GM12872 (cell line): ENCODE results near the gene CEP126.

Source experiments
- TF ChIP-seq, protein P1 (sequence below): IDR thresholded peaks from 3 replicates; pipeline ENCODE4 v1.5.1; 2011; ENCODE audit warnings: low read depth, mild to moderate bottlenecking, low read length, moderate library complexity; ENCODE audit not compliant: insufficient read depth

CEP126 gene

DNA sequence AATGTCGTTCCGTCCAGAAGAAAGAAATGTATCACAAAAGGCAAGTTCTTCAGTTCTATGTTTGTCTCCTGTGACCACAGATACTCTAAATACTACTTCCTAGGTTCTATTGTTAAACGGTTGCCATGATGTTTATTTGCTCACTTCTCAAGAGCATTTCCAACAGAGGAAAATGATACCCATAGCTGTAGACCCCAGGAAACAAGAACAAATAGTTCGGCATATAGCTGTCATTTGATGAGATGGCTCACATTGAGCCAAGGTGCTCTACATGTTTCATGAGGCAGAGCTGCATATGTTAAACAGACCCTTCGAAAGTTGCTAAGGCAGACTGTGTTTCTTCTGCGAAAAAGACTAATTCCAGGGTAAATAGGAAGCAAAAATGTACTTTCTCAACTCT, 16.9 kb downstream of the CEP126 start:
- TF ChIP-seq, protein P1, sequence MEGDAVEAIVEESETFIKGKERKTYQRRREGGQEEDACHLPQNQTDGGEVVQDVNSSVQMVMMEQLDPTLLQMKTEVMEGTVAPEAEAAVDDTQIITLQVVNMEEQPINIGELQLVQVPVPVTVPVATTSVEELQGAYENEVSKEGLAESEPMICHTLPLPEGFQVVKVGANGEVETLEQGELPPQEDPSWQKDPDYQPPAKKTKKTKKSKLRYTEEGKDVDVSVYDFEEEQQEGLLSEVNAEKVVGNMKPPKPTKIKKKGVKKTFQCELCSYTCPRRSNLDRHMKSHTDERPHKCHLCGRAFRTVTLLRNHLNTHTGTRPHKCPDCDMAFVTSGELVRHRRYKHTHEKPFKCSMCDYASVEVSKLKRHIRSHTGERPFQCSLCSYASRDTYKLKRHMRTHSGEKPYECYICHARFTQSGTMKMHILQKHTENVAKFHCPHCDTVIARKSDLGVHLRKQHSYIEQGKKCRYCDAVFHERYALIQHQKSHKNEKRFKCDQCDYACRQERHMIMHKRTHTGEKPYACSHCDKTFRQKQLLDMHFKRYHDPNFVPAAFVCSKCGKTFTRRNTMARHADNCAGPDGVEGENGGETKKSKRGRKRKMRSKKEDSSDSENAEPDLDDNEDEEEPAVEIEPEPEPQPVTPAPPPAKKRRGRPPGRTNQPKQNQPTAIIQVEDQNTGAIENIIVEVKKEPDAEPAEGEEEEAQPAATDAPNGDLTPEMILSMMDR, result no peak

DNA sequence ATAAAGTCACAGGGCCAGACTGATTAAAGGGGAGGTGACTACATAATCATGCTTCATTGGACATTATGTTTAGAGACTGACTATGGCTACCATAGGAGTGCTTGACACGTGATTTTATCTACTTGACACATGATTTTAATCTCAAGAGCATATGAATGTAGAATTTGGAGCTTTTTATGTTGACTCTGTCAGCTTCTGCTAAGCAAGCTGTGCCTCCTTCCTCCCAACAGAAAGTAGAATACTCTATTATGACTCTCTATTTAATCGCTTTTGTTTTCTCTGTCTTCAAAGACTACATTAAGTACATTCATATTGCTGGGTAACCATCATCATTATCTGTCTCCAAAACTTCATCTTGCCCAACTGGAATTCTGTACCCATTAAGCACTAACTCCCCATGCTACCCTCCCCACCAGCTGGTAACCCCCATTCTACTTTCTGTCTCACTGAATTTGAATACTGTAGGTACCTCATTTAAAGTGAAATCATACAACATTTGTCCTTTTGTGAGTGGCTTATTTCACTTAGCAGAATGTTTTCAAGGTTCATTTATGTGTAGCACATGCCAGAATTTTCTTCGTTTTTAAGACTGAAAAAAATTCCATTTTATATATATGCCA, 26.2 kb downstream of the CEP126 start:
- TF ChIP-seq, protein P1, result no peak

DNA sequence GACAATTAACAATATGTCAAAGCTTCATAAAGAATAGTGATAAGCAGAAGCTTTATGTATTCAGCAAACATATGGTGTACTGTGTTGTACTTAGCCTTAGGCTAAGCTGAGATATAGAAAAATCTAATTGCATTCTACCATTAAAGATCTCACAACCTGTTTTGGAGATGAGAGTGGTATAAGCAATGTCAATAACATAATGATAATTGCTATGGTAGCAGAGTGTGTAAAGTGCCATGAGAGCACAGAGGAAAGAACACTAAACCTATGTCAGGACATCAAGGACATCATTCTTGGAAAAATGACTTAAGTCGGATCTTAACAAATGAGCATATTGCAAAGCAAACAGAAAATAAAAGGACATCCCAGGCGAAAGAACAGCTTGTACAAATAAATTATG, 30.1 kb downstream of the CEP126 start:
- TF ChIP-seq, protein P1, result no peak

DNA sequence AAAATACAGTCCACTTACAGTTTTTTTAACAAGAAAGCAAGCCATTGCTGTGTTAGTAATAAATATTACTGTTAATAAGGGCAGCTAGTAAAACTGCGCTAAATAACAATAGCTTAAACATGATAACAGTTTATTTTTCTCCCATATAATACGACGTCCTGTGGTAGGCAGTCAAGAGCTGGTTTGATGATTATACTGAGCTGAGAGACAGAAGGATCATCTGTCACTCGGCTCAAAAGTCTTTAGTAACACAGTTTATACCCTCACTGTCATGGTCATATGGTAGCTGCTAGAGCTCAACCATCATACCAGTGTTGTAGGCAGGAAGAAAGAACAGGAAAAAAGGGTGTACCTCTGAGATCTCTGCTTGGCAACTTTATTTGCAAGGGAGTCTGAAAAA, 30.6 kb downstream of the CEP126 start:
- TF ChIP-seq, protein P1, result no peak

DNA sequence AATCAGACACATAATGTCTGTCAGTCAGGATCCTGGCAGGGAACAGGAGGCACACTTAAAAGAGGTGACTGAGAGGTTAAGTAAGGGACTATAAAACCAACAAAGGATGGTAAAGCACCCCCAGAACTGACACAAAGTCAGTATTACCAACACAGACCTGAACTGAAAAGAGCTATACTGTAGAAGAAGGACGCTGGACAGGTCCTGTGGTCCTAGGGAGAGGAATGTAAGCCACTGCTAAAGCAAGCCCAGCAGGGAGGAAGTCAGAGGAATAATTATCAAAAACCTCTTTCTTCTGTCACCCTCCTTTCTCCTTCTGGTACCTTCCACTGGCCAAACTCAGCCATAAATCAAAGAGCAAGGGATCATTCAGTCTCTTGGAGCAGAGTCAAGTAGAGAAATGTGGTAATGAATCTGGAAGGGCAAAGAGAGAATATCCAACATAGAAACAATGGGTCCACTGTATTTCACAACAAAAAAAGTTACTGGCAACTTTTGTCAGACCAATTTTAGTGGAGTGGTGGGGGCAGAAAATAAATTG, 34.9 kb downstream of the CEP126 start:
- TF ChIP-seq, protein P1, result no peak

DNA sequence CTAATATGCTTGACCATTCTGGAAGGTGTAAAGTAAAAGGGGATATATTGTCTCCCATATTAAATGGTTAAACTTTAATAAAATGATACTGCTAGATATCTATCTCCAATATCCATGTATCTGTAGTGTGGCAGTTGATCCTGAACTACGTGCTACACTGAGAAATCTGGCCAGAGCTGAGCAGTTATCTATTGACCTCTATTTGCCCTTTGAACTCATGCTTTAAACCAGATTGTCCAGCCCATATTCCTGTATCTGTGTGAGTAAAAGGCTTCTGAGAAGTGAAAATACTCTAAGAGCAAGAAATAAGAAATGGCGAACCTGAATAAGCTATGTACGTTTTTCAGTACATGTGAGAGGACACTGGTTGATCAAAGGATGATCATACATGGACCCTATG, 40.5 kb downstream of the CEP126 start:
- TF ChIP-seq, protein P1, result no peak

DNA sequence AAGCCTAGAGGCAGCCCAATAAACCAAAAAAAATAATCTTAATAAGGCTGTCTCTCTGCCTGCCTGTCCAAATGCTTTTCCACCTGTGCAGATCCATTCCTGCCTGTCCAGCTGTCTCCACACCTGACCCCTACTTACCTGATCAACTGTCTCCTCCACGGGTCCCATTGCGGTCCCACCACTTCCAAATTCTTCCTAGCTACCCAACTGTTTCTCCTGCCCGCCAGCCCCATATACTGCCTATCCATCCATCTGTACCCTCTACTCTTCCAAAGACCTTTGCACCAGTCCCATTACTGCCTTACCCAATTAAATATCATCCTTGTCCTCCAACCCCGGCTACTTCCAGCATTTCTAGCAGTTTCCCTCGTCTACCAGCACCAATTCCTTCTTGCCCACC, 40.9 kb downstream of the CEP126 start:
- TF ChIP-seq, protein P1, result no peak
